Neural cell (in vitro differentiated cells): ENCODE measurements around the gene HS6ST3. TPM values are rescaled to one million over a fixed set of nuclear protein-coding genes. Genes with fewer than 3 reads are reported as not detected.

ENCODE experiments used
- H2AFZ ChIP-seq: fragments of 200-600, 300-800 bp; sonication (generic), shearing (Covaris generic); 2 replicates; pipeline ENCODE4 v1.6.0; 2014; ENCODE audit warnings: low read depth, mild to moderate bottlenecking, antibody characterized with exemption, low read length, moderate library complexity
- H3F3A ChIP-seq: fragments of 200-600 bp; shearing (Covaris generic); 2 replicates; pipeline ENCODE4 v1.6.1; 2016; ENCODE audit warnings: mild to moderate bottlenecking, moderate library complexity, mixed read lengths, antibody characterized with exemption, low read length; ENCODE audit not compliant: insufficient read depth, poor library complexity, severe bottlenecking
- H3K27ac ChIP-seq: fragments of 200-600, 300-800 bp; sonication (generic), shearing (Covaris generic); 2 replicates; pipeline ENCODE4 v1.5.1; 2014; ENCODE audit warnings: mild to moderate bottlenecking, low read length, moderate library complexity
- H3K27me3 ChIP-seq: fragments of 300-800, 200-600 bp; sonication (generic), shearing (Covaris generic); 2 replicates; pipeline ENCODE4 v1.6.0; 2014; ENCODE audit warnings: mild to moderate bottlenecking, low read depth, low read length, moderate library complexity; ENCODE audit not compliant: insufficient read depth
- H3K36me3 ChIP-seq: fragments of 300-800, 200-600 bp; sonication (generic), shearing (Covaris generic); 2 replicates; pipeline ENCODE4 v1.5.1; 2014; ENCODE audit warnings: mild to moderate bottlenecking, antibody characterized with exemption, low read length, moderate library complexity; ENCODE audit not compliant: insufficient read depth
- H3K4me2 ChIP-seq: fragments of 300-800, 200-600 bp; sonication (generic), shearing (Covaris generic); 2 replicates; pipeline ENCODE4 v1.6.0; 2014; ENCODE audit warnings: mild to moderate bottlenecking, low read length
- H3K4me3 ChIP-seq: fragments of 300-800, 200-600 bp; sonication (generic), shearing (Covaris generic); 2 replicates; pipeline ENCODE4 v1.5.1; 2014; ENCODE audit warnings: mild to moderate bottlenecking, low read length, moderate library complexity
- H3K79me2 ChIP-seq: fragments of 200-600 bp; shearing (Covaris generic); replicated peaks from 2 replicates; pipeline ENCODE4 v1.6.0; 2014; ENCODE audit warnings: mild to moderate bottlenecking, low read length, moderate library complexity; ENCODE audit not compliant: insufficient read depth
- H3K9ac ChIP-seq: fragments of 300-800, 200-600 bp; sonication (generic), shearing (Covaris generic); 2 replicates; pipeline ENCODE4 v1.6.1; 2016; ENCODE audit warnings: mild to moderate bottlenecking, low read length, mixed read lengths
- H3K9me2 ChIP-seq: fragments of 200-600 bp; shearing (Covaris generic); 2 replicates; pipeline ENCODE4 v1.6.1; 2016; ENCODE audit warnings: mild to moderate bottlenecking, low read length, mixed read lengths; ENCODE audit not compliant: insufficient read depth
- H3K9me3 ChIP-seq: fragments of 200-600, 300-800 bp; sonication (generic), shearing (Covaris generic); 2 replicates; pipeline ENCODE4 v1.6.1; 2016; ENCODE audit warnings: mild to moderate bottlenecking, mixed run types, low read length, moderate library complexity, mixed read lengths
- H4K20me1 ChIP-seq: fragments of 200-600 bp; shearing (Covaris generic); 2 replicates; pipeline ENCODE4 v1.6.1; 2016; ENCODE audit warnings: mild to moderate bottlenecking, mixed run types; ENCODE audit not compliant: insufficient read depth
- CTCF ChIP-seq: fragments of 450-650 bp; IDR thresholded peaks from 2 replicates; pipeline ENCODE4 v1.5.1; 2014; ENCODE audit warnings: antibody characterized with exemption, mild to moderate bottlenecking, moderate library complexity; ENCODE audit not compliant: poor library complexity, severe bottlenecking
- EP300 ChIP-seq: fragments of 450-650 bp; conservative IDR thresholded peaks from 2 replicates; pipeline ENCODE4 v1.6.1; 2014; ENCODE audit warnings: antibody characterized with exemption, mild to moderate bottlenecking, moderate library complexity; ENCODE audit not compliant: poor library complexity, severe bottlenecking
- MXI1 ChIP-seq: fragments of 450-650 bp; conservative IDR thresholded peaks from 2 replicates; pipeline ENCODE4 v1.6.1; 2014; ENCODE audit warnings: antibody characterized with exemption, mild to moderate bottlenecking; ENCODE audit not compliant: poor library complexity, severe bottlenecking
- RAD21 ChIP-seq: fragments of 450-650 bp; conservative IDR thresholded peaks from 2 replicates; pipeline ENCODE4 v1.6.1; 2014; ENCODE audit warnings: antibody characterized with exemption, mild to moderate bottlenecking, moderate library complexity
- REST ChIP-seq: IDR thresholded peaks from 2 replicates; pipeline ENCODE4 v1.6.1; 2012; ENCODE audit warnings: borderline replicate concordance
- SMC3 ChIP-seq: fragments of 450-650 bp; conservative IDR thresholded peaks from 2 replicates; pipeline ENCODE4 v1.6.1; 2014; ENCODE audit warnings: antibody characterized with exemption, mild to moderate bottlenecking, moderate library complexity; ENCODE audit not compliant: poor library complexity
- TAF1 ChIP-seq: IDR thresholded peaks from 2 replicates; pipeline ENCODE4 v1.6.1; 2012; ENCODE audit warnings: low read depth
- polyA plus RNA-seq: library from polyadenylated mRNA; depleted of rRNA; stranded (reverse); fragments of >200 nt; gene quantifications from 2 replicates; pipeline ENCODE4 v1.2.3, GENCODE V29; 2014

The HS6ST3 gene
- polyA plus RNA-seq, 1 donor from 2014 or later, result 10.9 TPM

GRCh38 chr13:96379967-96380366 is 290.1 kb downstream of the HS6ST3 start:
- Histone ChIP-seq H3K4me2 (no peak overlapping the region), H3K36me3 (no peaks in the 10 kb centered on the region), H3K27me3 (no peaks in the 10 kb centered on the region)

GRCh38 chr13:96381681-96382080 is 291.8 kb downstream of the HS6ST3 start:
- H2AFZ ChIP-seq, result no peak overlapping the region
- H3K27me3 ChIP-seq, result no peaks in the 10 kb centered on the region

More at GRCh38 chr13:96379967-96380366, 290.1 kb downstream of the HS6ST3 start:
- Histone ChIP-seq H3F3A (no peaks in the 10 kb centered on the region), H3K27ac (no peak overlapping the region), H3K4me3 (no peak overlapping the region), H3K9ac (no peak overlapping the region), H3K9me3 (no peaks in the 10 kb centered on the region), H2AFZ (no peak overlapping the region), H3K9me2 (no peaks in the 10 kb centered on the region), H3K79me2 (no peaks in the 10 kb centered on the region), H4K20me1 (no peaks in the 10 kb centered on the region)
- TF ChIP-seq TAF1 (no peak), EP300 (no peak), CTCF (no peak)

More at GRCh38 chr13:96381681-96382080, 291.8 kb downstream of the HS6ST3 start:
- Histone ChIP-seq H3K9me2 (no peaks in the 10 kb centered on the region), H3K36me3 (no peaks in the 10 kb centered on the region), H3K27ac (no peak overlapping the region), H3K9ac (no peak overlapping the region), H4K20me1 (no peaks in the 10 kb centered on the region), H3K9me3 (no peaks in the 10 kb centered on the region), H3F3A (no peaks in the 10 kb centered on the region), H3K79me2 (no peaks in the 10 kb centered on the region), H3K4me3 (no peak overlapping the region), H3K4me2 (no peak overlapping the region)
- no peak for TF ChIP-seq SMC3
- TF ChIP-seq EP300, result no peak
- no peak for TF ChIP-seq TAF1
- TF ChIP-seq RAD21, result no peak
- no peak for TF ChIP-seq CTCF
- TF ChIP-seq REST, result no peak
- no peak for TF ChIP-seq MXI1
